ENCODE measurements around the gene GNAL. TPM values are rescaled to one million over a fixed set of nuclear protein-coding genes. Genes with fewer than 3 reads are reported as not detected.
"Not testable (repeated sequence)": the region's sequence is repeated elsewhere in the genome, so short reads cannot be mapped to it uniquely, and the experiment has no call there.

Gene GNAL
- total RNA-seq, 1 experiment from 2014 or later: 17.3 TPM

GRCh38 chr18:11906926-11907874 lies 218.1 kb downstream of the GNAL start:
- DNase-seq (ENCODE audit: low spot score): no peak

- DNase-seq (ENCODE audit: low spot score): peak; percentile 72
These were observed 219.4 kb downstream of the GNAL start, which contains the start of gene MPPE1 for GRCh38 chr18:11908182-11909060. MPPE1 (minus strand) TSS chr18:11908317; CDS start chr18:11897264, 11,053 bp downstream.

- DNase-seq (ENCODE audit: low spot score): no peak
These were observed 220.0 kb downstream of the GNAL start for GRCh38 chr18:11909061-11909455.

GRCh38 chr18:11909591-11910026 lies 220.5 kb downstream of the GNAL start:
- DNase-seq (ENCODE audit: low spot score): peak; percentile 21

DNA sequence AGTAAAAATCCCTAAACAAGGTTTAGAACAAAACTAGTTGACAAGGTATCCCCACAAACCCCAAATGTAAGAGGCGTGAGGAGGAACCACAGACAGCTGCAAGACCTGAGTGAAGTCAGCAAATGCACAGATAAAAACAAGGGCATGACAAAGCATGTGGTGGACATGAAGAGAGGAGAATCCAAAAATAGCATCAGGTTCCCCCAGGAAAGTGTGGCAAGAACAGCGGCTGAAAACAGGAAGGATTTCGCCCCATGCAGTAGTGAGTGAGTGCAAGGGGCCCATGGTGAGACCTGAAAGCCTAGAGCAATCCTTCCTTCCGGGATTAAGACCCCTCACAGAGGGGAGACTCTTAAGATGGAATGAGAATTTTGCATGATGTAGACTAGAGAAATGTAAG lies 227.8 kb downstream of the GNAL start:
- DNase-seq (ENCODE audit: low spot score): not testable (repeated sequence)

DNA sequence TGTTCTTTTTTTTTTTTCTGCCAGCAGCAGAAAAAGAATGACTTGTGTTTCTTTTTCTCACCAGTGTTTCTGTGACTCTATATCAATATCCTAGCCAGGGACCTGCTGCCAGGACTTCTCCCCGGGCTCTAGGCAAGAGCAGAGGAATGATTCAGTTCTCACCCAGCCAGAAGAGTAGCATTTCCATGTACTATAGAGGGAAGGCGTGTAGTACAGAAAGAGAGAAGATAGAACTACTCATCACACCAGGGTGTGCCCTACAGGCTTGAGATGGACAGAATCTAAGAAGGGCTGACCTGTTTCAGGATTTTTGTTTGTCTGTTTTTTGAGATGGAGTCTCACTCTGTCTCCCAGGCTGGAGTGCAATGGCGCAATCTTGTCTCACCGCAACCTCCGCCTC lies 230.5 kb downstream of the GNAL start:
- DNase-seq (ENCODE audit: low spot score): not testable (repeated sequence)

GRCh38 chr18:11923450-11923849 lies 234.4 kb downstream of the GNAL start:
- no peak for DNase-seq (ENCODE audit: low spot score)

- DNase-seq (ENCODE audit: low spot score): no peak
These were observed 236.9 kb downstream of the GNAL start for GRCh38 chr18:11925800-11926481.

GRCh38 chr18:11927497-11927896 lies 238.4 kb downstream of the GNAL start:
- no peak for DNase-seq (ENCODE audit: low spot score)

- no peak for DNase-seq (ENCODE audit: low spot score)
These were observed 243.3 kb downstream of the GNAL start for GRCh38 chr18:11932393-11932792.

Other genes starting within 250 kb of the GNAL start
- gene SLC35G4, start 79.7 kb upstream of the GNAL start, total RNA-seq (2014; rRNA removed; shearing (Covaris generic)): not detected in 2 replicates
- 49.8 and 54.4 TPM in 2 replicates for gene CHMP1B, start 162.1 kb downstream of the GNAL start, total RNA-seq (2014; rRNA removed; shearing (Covaris generic))
- 9.1 and 21.9 TPM in 2 replicates for gene MPPE1, start 219.1 kb downstream of the GNAL start, total RNA-seq (2014; rRNA removed; shearing (Covaris generic))